GM18505 (cell line): ENCODE data around the gene KIAA0232.
"Not testable (repeated sequence)": the region's sequence is repeated elsewhere in the genome, so short reads cannot be mapped to it uniquely, and the experiment has no call there.

ENCODE experiments used
- ATAC-seq: cut with Tn5 transposase; IDR thresholded peaks from one replicate; pipeline ENCODE4 v1.9.1; 2021; ENCODE audit not compliant: unreplicated experiment
- POLR2A ChIP-seq: IDR thresholded peaks from 4 replicates; pipeline ENCODE4 v1.6.1; 2011; ENCODE audit warnings: borderline replicate concordance; ENCODE audit not compliant: insufficient read depth, insufficient read length; ENCODE audit errors: extremely low read depth

The KIAA0232 gene

GRCh38 chr4:6794189-6794588 is 11.7 kb downstream of the KIAA0232 start:
- ATAC-seq: no peak
- TF ChIP-seq POLR2A: no peak

DNA sequence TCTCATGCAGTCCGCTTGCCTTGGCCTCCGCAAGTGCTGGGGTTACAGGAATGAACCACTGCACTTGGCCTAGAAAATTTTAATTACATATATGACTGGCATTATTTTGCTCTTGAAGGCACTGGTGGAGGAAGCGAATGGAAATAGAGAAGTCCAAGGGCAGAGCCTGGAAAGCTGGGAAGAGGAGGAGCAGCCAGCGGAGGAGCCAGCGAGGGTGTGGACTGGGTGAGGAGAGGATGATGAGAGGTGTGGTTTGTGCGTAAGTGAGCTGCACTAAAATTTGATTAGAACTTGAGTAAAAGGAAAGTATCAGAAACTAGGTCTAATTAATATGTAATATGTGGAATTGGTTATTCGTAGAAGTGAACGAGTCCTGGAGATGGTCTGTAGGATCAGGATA is 13.3 kb downstream of the KIAA0232 start:
- ATAC-seq: no peak

DNA sequence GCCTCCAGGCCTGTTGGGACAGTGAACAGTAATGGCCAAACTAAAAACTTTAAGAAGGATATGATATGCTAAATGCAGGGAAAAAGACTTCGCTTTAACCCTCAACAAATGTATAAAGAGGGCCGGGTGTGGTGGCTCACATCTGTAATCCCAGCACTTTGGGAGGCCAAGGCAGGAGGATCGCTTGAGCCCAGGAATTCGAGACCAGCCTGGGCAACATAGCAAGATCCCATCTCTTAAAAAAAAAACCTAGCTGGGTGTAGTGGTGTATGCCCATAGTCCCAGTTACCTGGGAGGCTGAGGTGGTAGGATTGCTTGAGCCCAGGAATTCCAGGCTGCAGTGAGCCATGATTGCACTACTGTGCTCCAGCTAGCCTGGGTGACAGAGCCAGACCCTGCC is 14.8 kb downstream of the KIAA0232 start:
- not testable (repeated sequence) for ATAC-seq

More for the DNA sequence above, 13.3 kb downstream of the KIAA0232 start:
- no peak for TF ChIP-seq POLR2A

- no peak for ATAC-seq
- no peak for TF ChIP-seq POLR2A
Measured at GRCh38 chr4:6799091-6799490, 16.6 kb downstream of the KIAA0232 start.

GRCh38 chr4:6802025-6802424 is 19.5 kb downstream of the KIAA0232 start:
- no peak for ATAC-seq
- no peak for TF ChIP-seq POLR2A

DNA sequence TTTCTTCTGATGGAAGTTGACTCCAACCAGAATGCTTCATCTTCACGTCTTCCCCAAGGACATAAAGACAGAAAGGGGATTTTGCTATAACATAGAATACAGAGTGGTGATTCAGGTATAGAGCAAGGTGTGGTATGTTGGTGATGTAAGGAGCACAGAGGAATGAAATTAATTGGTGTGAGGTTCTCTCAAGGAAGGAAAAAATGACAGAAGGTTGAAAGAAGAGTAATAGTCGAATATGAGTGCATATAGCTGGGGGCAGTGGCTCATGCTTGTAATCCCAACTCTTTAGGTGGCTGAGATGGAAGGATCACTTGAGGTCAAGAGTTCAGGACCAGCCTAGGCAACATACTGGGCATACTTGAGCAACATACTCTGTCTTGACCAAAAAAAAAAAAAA is 20.1 kb downstream of the KIAA0232 start:
- no peak for TF ChIP-seq POLR2A
- ATAC-seq: no peak

GRCh38 chr4:6803246-6803645 is 20.7 kb downstream of the KIAA0232 start:
- no peak for ATAC-seq
- TF ChIP-seq POLR2A: no peak

DNA sequence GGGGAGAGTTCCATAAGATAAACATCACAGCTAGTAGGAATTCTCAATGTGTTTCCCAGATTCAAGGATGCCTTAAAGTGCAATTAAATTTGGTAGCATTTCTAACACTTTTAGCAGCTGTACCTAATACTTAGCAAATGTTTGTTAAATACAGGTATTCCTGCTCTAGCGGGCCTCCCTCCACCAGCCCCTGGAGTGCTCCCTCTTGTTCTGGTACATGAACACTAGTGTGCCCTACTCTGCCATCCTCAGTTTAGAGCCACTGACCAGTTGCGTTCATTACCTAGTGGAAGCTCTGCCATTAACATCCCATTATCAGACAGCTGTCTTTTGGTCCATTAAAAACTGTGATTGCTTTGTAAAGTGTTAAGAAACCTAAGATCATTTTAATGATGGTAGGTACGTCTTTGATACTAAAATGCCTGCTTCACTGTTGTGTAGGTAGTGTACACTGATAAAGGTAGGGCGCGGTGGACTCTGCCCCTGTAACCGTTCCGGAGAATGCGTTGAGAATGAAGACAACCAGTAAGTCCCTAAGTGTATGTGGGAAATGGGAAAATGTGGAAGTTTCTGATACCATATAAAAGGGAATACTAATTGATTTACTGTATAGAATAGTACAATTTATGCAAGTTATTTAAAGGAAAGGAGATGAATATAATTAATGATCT is 21.7 kb downstream of the KIAA0232 start:
- no peak for TF ChIP-seq POLR2A
- ATAC-seq: no peak

DNA sequence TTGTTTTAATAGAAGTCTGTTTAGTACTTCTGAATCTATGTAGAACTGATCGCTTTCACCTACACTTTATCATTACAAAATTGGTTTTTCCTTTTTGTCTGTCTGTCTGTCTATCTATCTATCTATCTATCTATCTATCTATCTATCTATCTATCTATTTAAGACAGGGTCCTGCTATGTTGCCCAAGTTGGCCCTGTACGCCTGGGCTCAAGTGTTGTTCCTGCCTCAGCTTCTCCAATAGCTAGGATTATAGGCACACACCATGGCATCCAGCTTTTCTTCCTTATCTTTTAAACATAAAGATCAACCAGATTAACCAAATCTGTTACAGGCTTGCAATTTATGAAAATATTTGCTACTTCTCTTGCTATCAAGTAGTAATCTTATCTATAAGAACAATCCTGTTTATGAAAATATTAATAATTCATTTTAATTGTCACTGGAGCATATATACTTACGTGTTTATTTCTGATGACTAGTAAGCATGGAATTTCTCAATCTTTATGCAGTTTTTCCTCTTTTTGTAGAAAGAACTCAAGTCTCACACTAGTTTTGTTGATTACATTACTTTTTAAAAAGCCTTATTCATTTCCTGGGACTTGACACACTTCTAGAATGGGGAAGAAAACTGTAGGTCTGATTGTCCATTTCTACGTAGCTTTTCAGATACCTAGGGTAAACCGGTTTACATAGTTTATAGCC is 24.5 kb downstream of the KIAA0232 start:
- TF ChIP-seq POLR2A: no peak
- no peak for ATAC-seq

DNA sequence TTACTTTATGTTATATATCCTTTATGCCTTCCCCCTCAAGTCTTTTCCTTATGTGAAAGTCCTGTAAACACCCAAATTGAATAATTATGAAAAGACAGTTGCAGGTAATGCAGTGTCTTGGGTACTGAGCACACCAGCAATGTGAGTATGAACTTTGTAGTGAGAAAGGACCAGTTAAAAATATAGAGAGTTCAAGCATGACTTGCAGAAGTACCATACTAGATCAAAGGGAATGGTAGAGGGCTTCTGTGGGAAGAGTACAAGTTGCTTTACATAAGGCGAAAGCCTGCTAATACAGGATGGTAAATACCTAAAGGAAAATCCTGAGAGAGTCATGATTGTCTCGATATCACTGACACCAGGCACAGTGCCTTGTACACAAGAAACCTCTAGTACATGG is 25.7 kb downstream of the KIAA0232 start:
- no peak for ATAC-seq
- no peak for TF ChIP-seq POLR2A

GRCh38 chr4:6811165-6811564 is 28.6 kb downstream of the KIAA0232 start:
- TF ChIP-seq POLR2A: no peak
- no peak for ATAC-seq

DNA sequence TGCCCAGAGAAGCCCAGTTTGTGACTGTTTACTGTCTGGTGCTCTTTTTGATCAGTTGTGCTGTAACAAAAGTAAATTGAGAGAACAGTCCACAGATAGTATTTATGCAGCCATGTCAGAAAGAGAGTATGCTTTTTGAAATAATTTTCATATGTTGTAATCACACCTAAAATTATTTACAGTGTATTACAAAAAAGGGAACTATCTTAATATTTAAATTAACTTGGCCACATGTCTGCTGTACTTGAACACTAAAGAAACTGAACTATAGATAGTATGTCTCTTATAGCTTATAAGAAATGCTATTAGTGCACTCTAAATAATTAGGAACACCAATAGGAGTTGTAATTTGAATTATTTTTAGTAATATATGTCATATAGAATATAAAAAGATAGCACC is 30.2 kb downstream of the KIAA0232 start:
- TF ChIP-seq POLR2A: no peak

GRCh38 chr4:6813725-6814124 is 31.2 kb downstream of the KIAA0232 start:
- no peak for ATAC-seq
- no peak for TF ChIP-seq POLR2A

More for the DNA sequence above, 30.2 kb downstream of the KIAA0232 start:
- ATAC-seq: no peak

DNA sequence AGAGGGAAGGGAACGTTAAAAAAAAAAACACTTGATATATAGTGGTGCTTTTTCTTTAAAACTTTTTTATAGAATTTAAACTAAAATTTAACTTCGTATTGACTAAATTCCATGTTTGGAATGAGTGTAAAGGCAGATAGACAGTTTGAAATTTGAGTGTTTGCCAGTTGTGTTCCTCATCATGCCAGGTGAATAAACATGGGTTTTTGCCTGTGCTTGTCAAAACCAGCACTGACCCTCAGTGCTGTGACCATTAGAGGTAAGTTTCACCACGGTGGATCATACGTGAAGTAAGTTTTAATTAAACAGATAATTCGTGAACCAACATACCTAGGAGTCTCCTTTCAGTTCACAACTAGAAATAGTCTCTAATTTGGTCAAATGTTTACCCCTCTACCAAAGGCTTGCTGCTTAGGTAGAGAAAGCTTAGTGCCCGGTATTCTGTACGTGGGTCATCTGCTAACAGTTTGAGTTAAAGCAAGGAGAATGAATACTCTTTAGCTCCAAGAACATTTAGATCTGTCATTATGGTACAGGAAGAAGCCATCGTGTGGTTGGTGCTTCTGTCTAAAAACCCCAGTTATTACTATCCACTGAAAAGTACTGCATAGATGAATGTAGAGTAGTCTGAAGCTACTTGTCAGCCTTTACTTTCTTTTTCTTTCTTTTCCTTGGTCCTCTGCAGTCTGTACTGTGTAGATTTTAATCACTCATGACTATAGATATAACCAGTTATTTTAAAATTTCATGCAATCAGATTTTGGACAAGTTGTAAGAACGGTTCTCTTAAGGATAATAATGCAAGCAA is 32.7 kb downstream of the KIAA0232 start:
- no peak for TF ChIP-seq POLR2A
- no peak for ATAC-seq

- no peak for TF ChIP-seq POLR2A
- no peak for ATAC-seq
Measured at GRCh38 chr4:6819295-6819694, 36.8 kb downstream of the KIAA0232 start.

DNA sequence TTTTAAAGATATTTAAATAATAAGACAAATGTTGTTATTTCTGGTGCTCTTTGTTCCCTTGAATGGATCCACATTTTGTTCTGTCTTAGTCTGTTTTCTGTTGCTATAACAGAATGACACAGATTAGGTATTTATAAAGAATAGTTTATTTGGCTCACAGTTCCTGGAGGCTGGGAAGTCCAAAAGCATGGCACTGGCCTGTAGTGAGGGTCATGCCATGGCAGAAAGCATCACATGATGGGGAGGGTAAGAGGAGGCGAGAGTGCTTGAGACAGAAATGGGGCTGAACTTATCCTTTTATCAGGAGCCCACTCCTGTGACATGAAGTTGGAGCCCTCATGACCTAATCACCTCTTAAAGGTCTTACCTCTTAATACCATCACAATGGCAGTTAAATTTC is 38.2 kb downstream of the KIAA0232 start:
- no peak for TF ChIP-seq POLR2A
- ATAC-seq: no peak
